GM21381 (cell line): ENCODE data around the gene SEMA3C.

Experiments
- ATAC-seq: cut with Tn5 transposase; IDR thresholded peaks from one replicate; pipeline ENCODE4 v1.9.1; 2021; ENCODE audit warnings: mild to moderate bottlenecking, moderate library complexity; ENCODE audit not compliant: unreplicated experiment

The SEMA3C gene

GRCh38 chr7:80858141-80858903, 60.5 kb downstream of the SEMA3C start:
- ATAC-seq: no peak

DNA sequence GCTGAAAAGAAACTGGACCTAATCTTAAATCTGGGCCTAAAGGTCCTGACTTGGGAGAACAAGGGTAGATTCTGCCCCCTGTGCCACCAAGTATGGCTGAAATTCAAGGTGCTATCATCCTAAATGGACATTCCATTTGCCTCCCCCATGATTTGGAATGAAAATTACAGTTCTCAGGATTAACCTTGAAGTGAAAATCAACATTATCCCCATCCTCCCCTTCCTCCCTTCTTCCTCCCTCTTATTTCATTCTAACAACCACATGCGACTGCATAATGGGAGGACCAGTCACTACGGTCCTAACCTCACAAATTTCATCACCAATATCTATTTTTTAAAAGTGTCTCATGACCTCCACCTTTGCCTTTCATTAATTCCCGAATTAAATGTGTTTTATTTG, 62.1 kb downstream of the SEMA3C start:
- ATAC-seq: no peak

GRCh38 chr7:80851896-80852476, 66.9 kb downstream of the SEMA3C start:
- ATAC-seq: no peak

- ATAC-seq: no peak
Observed at GRCh38 chr7:80848841-80849240, 70.0 kb downstream of the SEMA3C start.

GRCh38 chr7:80847895-80848294, 71.0 kb downstream of the SEMA3C start:
- ATAC-seq: no peak

GRCh38 chr7:80847027-80847426, 71.8 kb downstream of the SEMA3C start:
- ATAC-seq: no peak

DNA sequence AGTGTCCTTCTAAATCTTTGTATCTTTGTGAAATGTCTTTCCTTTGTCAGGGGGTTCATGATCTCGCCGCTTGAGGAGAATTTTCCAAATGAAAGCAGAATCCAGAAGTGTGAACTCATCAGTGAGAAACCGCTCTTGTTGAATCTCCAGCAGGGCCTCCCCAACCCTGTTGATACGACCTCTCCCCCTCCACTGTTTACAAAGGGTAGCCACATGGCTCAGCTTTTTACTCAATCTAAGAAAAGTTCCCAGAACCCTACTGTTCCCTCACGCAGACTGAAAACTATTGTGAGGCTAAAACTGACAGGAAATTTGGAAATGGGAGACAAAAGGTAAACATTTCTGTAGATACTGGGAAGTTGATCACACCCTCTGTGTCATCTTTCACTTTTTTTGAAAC, 73.9 kb downstream of the SEMA3C start:
- ATAC-seq: no peak

DNA sequence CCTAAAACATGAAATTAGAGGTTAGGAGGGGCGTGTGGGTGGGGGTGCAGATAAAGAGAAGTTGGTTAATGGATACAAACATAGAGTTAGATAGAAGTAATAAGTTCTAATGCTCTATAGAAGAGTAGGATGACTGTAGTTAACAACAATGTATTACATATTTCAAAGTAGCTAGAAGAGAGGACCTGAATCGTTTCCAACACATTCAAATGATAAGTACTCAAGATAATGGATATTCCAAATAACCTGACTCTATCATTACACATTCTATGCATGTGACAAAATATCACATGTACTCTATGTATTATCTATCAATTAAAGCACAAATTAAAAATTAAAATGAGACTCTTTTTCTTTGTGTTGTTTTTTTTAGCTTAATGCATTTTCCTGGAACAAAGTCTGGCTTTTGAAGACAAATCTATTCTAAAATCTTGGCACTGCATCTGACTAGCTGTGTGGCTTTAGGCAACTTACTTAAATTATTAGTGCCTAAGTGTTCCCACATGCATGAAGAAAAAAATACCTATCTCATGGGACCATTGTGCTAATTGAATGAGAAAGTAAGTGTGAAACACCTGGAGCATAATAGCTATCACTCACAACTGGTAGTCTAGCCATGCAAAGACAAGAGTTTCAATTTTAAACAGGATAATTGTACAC, 75.7 kb downstream of the SEMA3C start:
- no peak for ATAC-seq

DNA sequence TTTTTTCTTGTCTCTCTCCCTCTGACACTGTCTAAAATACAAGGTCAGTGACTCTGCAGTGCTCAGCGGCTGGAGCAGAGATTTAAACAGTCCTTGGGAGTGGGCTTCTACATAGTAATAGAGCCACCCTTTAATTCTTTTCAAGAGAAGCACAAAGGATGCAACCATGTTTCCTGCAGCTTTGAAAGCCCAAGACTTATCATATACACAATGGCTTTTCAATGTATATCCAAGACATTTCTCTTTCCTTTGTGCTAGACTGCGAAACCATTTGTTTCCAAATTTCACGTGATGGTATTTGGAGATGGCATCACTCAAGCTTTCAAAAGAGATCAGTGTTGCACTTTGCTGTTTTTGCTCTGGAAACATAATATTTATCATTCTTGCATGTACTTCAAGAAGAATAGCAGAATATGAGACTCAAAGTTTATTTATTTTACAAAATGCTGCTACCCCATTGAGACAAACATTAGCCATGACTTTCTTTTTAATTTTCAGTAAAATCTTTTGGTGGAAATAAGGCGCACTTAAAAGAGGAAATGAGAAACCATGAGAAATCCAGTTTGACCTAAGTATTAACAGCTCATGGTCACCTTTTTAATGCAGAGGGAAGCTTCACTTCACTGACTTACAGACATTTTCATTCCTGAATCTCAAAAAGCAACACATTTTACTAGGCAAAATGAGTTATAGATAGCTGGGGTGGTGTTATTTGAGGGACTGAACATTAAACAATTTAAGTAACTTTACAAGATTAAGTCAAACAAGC, 76.6 kb downstream of the SEMA3C start:
- ATAC-seq: no peak

GRCh38 chr7:80841423-80841955, 77.4 kb downstream of the SEMA3C start:
- no peak for ATAC-seq

DNA sequence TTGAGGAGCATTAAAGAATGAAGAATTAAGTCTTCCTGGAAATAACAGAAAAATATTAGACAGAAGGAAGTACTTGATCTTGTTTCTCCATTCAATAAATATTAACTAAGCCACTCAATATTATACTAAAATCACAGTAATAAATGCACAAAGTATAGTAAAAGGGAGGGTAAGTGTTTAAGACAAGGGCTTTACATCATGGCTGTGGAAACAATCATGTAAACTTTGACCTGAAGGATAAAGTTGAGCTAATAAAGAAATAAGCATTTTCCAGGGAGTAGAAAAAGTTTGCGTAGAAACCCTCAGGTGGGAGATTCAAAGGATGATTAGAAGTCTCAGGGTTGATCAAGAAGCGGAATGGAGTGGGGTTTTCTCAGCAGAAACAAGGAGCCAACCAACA, 78.2 kb downstream of the SEMA3C start:
- no peak for ATAC-seq

DNA sequence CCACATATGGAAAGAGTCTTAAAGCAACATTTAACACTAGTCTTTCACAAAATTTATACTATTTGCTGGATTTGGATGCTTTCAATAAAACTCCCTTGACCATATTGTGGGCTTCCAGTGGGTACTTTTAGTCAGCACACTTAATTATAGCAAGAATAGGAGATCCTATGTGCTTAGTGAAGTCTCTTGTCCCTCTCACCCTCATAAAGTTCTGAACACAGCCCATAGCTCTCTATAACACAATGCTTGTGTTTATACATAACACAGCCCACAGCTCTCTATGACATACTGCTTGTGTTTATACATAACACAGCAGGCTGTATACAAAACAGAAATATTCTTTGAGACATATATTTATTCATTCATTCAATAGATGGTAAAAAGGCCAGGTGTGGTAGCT, 79.0 kb downstream of the SEMA3C start:
- ATAC-seq: no peak

DNA sequence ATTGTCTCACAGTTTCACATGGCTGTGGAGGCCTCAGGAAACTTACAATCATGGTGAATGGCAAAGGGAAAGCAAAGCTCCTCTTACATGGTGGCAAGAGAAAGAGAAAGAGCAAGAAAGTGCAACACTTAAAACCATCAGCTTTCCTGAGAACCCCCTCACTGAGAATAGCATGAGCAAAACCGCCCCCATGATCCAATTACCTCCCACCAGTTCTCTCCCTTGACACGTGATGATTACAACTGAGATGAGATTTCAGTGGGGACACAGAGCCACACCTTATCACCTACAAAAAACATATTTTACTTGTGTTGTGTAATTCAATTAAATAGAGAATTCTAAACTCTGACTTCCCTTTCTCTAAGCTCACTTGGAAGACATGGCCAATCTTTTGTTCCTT, 80.2 kb downstream of the SEMA3C start:
- ATAC-seq: no peak

GRCh38 chr7:80837345-80837744, 81.5 kb downstream of the SEMA3C start:
- ATAC-seq: no peak

GRCh38 chr7:80835251-80835650, 83.6 kb downstream of the SEMA3C start:
- ATAC-seq: no peak

DNA sequence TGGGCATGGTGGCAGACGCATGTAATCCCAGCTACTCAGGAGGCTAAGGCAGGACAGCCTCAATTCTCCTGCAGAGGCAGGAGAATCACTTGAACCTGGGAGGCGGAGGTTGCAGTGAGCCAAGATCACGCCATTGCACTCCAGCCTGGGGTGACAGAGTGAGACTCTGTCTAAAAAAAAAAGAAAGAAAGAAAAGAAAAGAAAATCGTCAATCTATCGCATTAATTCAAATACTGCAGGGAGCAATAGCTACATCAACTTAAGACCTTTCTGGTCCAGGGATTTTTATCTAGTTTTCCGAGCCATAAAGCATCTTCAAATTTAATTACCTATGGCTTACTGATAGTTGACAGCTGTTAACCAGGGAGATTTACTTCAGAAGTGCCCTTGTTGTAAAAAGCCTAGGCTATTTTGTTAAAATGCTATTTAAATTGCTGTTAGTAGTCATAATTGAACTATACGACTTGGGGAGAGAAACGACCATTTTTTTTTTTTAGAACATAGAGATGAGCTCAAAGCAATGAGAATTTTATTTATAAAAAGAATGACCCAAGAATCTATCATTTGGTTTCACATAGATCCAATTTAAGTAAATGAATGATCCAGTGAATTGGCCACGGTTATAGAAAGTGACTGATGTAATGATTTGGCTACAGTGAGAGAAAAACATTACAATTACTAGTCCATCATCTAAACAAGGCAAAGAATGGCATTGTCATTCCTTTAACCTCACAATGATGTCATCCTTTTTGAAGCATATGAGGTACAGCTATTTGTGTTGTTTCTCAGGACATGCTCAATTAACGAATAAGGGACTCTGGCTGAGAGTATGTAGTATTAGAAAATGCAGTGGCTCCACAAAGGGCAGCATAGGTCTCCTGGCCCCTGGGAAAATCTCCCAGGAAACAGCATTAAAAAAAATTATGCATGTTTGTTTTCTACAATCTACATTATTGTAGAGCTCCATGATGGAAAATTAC, 85.3 kb downstream of the SEMA3C start:
- ATAC-seq: no peak

GRCh38 chr7:80832006-80832405, 86.8 kb downstream of the SEMA3C start:
- ATAC-seq: no peak

GRCh38 chr7:80830584-80831285, 88.1 kb downstream of the SEMA3C start:
- no peak for ATAC-seq

GRCh38 chr7:80830010-80830409, 88.8 kb downstream of the SEMA3C start:
- ATAC-seq: no peak
